Measurements from ENCODE around the gene LCE3C. TPM values are rescaled to one million over a fixed set of nuclear protein-coding genes. Genes with fewer than 3 reads are reported as not detected.

Gene LCE3C
- polyA plus RNA-seq, 1 donor (not counting 4 experiments of a cell fraction or from before 2014, with no cell fraction given) = 0.20 TPM

GRCh38 chr1:152582647-152583046, 17.4 kb upstream of the LCE3C start:
- Histone ChIP-seq H3K4me2 (ENCODE audit: control insufficient read depth, extremely low read depth, insufficient read depth, low read depth, low read length) (no peak overlapping the region), H3K79me2 (ENCODE audit: control insufficient read depth, insufficient read depth, low read length) (no peaks in the 10 kb centered on the region), H3K27me3 (ENCODE audit: control insufficient read depth, extremely low read depth, insufficient read depth, low read length) (no peaks in the 10 kb centered on the region), H3K27ac (ENCODE audit: control insufficient read depth, insufficient read depth, low read length) (no peak overlapping the region), H4K20me1 (ENCODE audit: control insufficient read depth, extremely low read depth, insufficient read depth, low read length) (no peaks in the 10 kb centered on the region), H3K9ac (ENCODE audit: control insufficient read depth, extremely low read depth, insufficient read depth, low read length) (no peak overlapping the region), H2AFZ (ENCODE audit: control insufficient read depth, low read length) (no peak overlapping the region), H3K9me1 (ENCODE audit: control insufficient read depth, extremely low read depth, insufficient read depth, low read length) (no peaks in the 10 kb centered on the region), H3K4me1 (ENCODE audit: control insufficient read depth, extremely low read depth, insufficient read depth, low read length) (peaks cover 9% of the 10 kb centered on the region), H3K4me3 (ENCODE audit: control insufficient read depth in 2 of 3, extremely low read depth in 1 of 3, insufficient read depth in 2 of 3, low read depth in 1 of 3, low read length in 3 of 3) (no peak overlapping the region), H3K9me3 (ENCODE audit: control insufficient read depth, low read depth, low read length) (no peaks in the 10 kb centered on the region), H3K36me3 (ENCODE audit: control insufficient read depth in 2 of 2, extremely low read depth in 1 of 2, insufficient read depth in 2 of 2, low read length in 2 of 2) (no peaks in the 10 kb centered on the region)
- dilution Hi-C loops (cut with MboI; ENCODE audit: extremely low pct_ligation_motif_present, low sequenced_read_pairs) = no loop called here
- DNase-seq (ENCODE audit: low read depth, low spot score) (peak; percentile 59), FAIRE-seq (peak; percentile 72)
- no peak for TF ChIP-seq CTCF (optimal IDR thresholded peaks at IDR 0.05 in 1 of 3, IDR thresholded peaks at IDR 0.05 in 1 of 3, conservative IDR thresholded peaks at IDR 0.05 in 1 of 3; ENCODE audit: extremely low read depth in 1 of 3, insufficient read depth in 2 of 3, low read length in 3 of 3)

- TF ChIP-seq EZH2 (IDR thresholded peaks at IDR 0.05; ENCODE audit: low read length) = no peak
- TF ChIP-seq CTCF (optimal IDR thresholded peaks at IDR 0.05 in 1 of 3, IDR thresholded peaks at IDR 0.05 in 1 of 3, conservative IDR thresholded peaks at IDR 0.05 in 1 of 3; ENCODE audit: extremely low read depth in 1 of 3, insufficient read depth in 2 of 3, low read length in 3 of 3) = peak in 1 of 3 experiments; percentile 33
- Histone ChIP-seq H3K79me2 (ENCODE audit: control insufficient read depth, insufficient read depth, low read length) (no peaks in the 10 kb centered on the region), H4K20me1 (ENCODE audit: control insufficient read depth, extremely low read depth, insufficient read depth, low read length) (no peaks in the 10 kb centered on the region), H3K27ac (ENCODE audit: control insufficient read depth, insufficient read depth, low read length) (no peak overlapping the region), H2AFZ (ENCODE audit: control insufficient read depth, low read length) (no peak overlapping the region), H3K4me1 (ENCODE audit: control insufficient read depth, extremely low read depth, insufficient read depth, low read length) (peaks cover 4% of the 10 kb centered on the region), H3K9ac (ENCODE audit: control insufficient read depth, extremely low read depth, insufficient read depth, low read length) (no peak overlapping the region), H3K9me1 (ENCODE audit: control insufficient read depth, extremely low read depth, insufficient read depth, low read length) (no peaks in the 10 kb centered on the region), H3K4me2 (ENCODE audit: control insufficient read depth, extremely low read depth, insufficient read depth, low read depth, low read length) (no peak overlapping the region), H3K27me3 (ENCODE audit: control insufficient read depth, extremely low read depth, insufficient read depth, low read length) (no peaks in the 10 kb centered on the region), H3K9me3 (ENCODE audit: control insufficient read depth, low read depth, low read length) (no peaks in the 10 kb centered on the region), H3K36me3 (ENCODE audit: control insufficient read depth in 2 of 2, extremely low read depth in 1 of 2, insufficient read depth in 2 of 2, low read length in 2 of 2) (no peaks in the 10 kb centered on the region), H3K4me3 (ENCODE audit: control insufficient read depth in 2 of 3, extremely low read depth in 1 of 3, insufficient read depth in 2 of 3, low read depth in 1 of 3, low read length in 3 of 3) (no peak overlapping the region)
- DNase-seq (ENCODE audit: low read depth, low spot score) (no peak), FAIRE-seq (no peak)
- dilution Hi-C loops (cut with MboI; ENCODE audit: extremely low pct_ligation_motif_present, low sequenced_read_pairs) = no loop called here
Observed at GRCh38 chr1:152585586-152585985, 14.4 kb upstream of the LCE3C start.

Data from keratinocyte (primary cell).